Adipose tissue (tissue), 3 donors: Measurements from ENCODE around the gene CADPS. TPM values are rescaled to one million over a fixed set of nuclear protein-coding genes. Genes with fewer than 3 reads are reported as not detected.

Source experiments
- H3K27ac ChIP-seq: one replicate; pipeline ENCODE4 v1.5.1; 2013; ENCODE audit warnings: low read depth, low read length
- WGBS, 3 donors: extraction: QIAGEN DNeasy Blood & Tissue Kit; methylation state at CpG; one replicate each; pipeline ENCODE4 v1.1.7; 2013; 5-methylcytosine and 5-hydroxymethylcytosine counted together
- polyA plus RNA-seq, 3 donors: library from polyadenylated mRNA; stranded (reverse); fragments of 200-250 nt; gene quantifications; one replicate each; pipeline ENCODE4 v1.2.3, GENCODE V29; 2013
- donor health status: healthy with polysubstance abuse.
- donor health status: Bipolar disorder and iron deficiency.
- donor health status: healthy.

Gene CADPS
- polyA plus RNA-seq, 3 donors, result 0.04 to 10.5 TPM; not detected in 1

- 39 to 53% (median 51%) methylated on average over 6 of the region's 6 CpGs for WGBS, 3 donors
- no peak overlapping the region for H3K27ac ChIP-seq
Measured at GRCh38 chr3:62718515-62719320, 156.5 kb downstream of the CADPS start.

- H3K27ac ChIP-seq, result no peak overlapping the region
- WGBS, 3 donors, result 77 to 83% (median 82%) methylated on average over 1 of the region's 1 CpG
Measured at GRCh38 chr3:62718011-62718410, 157.2 kb downstream of the CADPS start.

DNA sequence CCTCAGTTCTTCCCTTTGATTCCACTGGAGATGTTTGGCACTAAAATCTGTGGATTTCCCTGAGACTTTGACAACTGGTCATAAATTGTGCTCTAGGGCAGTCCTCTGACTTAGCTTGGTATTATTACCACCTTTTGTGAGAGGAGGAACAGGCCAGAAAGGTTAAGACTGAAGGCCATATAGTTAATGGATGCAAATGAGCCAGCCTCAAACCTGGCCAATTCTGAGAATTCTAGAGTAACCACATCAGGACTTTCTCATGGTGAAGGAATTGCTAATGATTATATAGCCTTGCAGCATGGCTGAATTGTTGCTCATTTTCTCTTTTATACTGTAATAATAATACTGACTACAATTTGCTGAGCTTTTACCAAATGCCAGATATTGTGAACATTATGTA lies 162.5 kb downstream of the CADPS start:
- H3K27ac ChIP-seq, result no peak overlapping the region

DNA sequence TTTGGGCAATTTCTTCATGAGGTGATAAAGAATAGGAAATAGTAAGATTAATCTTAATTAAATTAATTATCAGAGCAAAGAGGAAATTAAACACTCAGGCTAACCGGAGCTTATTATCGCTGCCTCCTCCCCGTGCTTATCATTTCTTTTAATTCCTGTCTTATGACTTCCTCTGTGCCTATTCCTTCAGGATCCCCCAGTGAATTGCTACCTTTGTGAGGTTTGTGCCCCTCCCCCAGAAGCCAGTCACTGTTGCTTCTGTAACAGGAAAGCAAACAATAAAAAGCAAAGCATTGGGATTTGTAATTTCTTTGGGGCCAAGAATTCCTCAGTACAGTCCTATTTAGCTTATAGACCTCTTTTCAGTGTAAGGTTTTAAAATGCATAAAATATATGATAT lies 164.5 kb downstream of the CADPS start:
- 69 to 84% (median 77%) methylated on average over 3 of the region's 3 CpGs for WGBS, 3 donors

GRCh38 chr3:62708638-62709373 lies 166.4 kb downstream of the CADPS start:
- H3K27ac ChIP-seq, result no peak overlapping the region
- 30 to 33% (median 32%) methylated on average over 5 of the region's 5 CpGs for WGBS, 3 donors

More for the DNA sequence above, 164.5 kb downstream of the CADPS start:
- H3K27ac ChIP-seq, result no peak overlapping the region

- 52 to 69% (median 58%) methylated on average over 2 of the region's 2 CpGs for WGBS, 3 donors
- H3K27ac ChIP-seq, result no peak overlapping the region
Measured at GRCh38 chr3:62705721-62706120, 169.5 kb downstream of the CADPS start.

- H3K27ac ChIP-seq, result no peak overlapping the region
- 59 to 75% (median 72%) methylated on average over 4 of the region's 4 CpGs for WGBS, 3 donors
Measured at GRCh38 chr3:62703451-62704167, 171.6 kb downstream of the CADPS start.

DNA sequence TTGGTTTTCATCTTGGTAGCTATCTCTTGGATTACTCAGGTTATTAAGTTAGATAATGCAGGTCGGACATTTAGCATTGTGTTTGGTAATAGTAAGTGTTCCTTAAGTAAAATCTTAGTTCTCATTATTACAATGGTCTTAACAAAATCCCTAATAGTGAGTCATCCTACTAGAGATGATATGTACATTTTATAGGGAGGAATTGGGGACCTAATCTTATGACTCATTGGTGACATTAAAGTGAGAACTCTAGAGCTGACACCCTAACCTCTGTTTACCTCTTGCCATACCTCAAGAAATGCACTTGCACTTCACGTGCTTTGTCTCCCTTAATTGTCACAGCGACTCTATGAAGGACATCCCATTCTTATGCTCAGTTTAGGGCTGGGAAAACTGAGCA lies 174.9 kb downstream of the CADPS start:
- WGBS, 3 donors, result 73 to 82% (median 78%) methylated on average over 3 of the region's 3 CpGs
- no peak overlapping the region for H3K27ac ChIP-seq

- H3K27ac ChIP-seq, result no peak overlapping the region
- WGBS, 3 donors, result 72 to 75% (median 73%) methylated on average over 7 of the region's 7 CpGs
Measured at GRCh38 chr3:62699728-62700127, 175.5 kb downstream of the CADPS start.

DNA sequence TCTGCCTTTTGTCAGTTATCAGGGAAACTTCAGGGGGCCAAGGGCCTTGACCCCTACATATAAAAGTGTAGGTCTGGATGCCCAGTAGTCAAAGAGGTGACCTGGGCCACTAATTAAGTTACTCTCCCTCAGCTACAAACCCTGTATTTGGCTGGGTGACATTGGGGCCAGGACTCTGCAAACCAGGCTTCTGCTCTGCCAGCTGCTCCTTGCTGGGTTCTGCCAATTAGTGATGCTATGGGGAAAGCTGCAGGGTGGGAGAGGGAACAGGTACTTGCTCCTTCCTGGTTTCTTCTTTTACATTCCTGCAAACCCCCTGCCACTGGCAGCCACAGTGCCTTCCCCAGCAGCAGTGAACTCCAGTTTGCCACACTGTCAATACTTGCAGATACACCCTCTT lies 179.2 kb downstream of the CADPS start:
- no peak overlapping the region for H3K27ac ChIP-seq

DNA sequence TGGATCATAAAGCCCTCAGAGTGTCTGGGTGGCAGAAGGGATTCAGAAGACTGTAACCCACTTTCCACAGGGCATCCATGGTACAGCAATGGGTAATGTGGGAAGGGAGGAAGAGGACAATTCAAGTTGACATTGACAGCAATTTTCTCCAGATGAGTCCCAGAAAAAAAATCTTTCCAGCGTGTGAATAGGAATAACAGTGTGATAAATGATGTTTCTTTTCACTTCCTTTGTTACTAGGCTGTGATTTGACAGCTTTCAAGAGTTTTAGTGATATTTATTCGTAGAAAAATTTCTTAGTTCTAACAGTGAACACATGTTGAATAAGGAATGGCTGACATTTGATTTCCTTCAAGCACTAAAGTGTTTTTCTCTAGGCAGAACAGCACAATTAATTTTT lies 186.4 kb downstream of the CADPS start:
- H3K27ac ChIP-seq, result no peak overlapping the region
- WGBS, 3 donors, result 44 to 49% (median 45%) methylated on average over 2 of the region's 2 CpGs

- no peak overlapping the region for H3K27ac ChIP-seq
- WGBS, 3 donors, result 78 to 83% (median 79%) methylated on average over 2 of the region's 2 CpGs
Measured at GRCh38 chr3:62688050-62688449, 187.2 kb downstream of the CADPS start.

- no peak overlapping the region for H3K27ac ChIP-seq
- WGBS, 3 donors, result 48 to 59% (median 51%) methylated on average over 4 of the region's 4 CpGs
Measured at GRCh38 chr3:62686503-62687294, 188.5 kb downstream of the CADPS start.

DNA sequence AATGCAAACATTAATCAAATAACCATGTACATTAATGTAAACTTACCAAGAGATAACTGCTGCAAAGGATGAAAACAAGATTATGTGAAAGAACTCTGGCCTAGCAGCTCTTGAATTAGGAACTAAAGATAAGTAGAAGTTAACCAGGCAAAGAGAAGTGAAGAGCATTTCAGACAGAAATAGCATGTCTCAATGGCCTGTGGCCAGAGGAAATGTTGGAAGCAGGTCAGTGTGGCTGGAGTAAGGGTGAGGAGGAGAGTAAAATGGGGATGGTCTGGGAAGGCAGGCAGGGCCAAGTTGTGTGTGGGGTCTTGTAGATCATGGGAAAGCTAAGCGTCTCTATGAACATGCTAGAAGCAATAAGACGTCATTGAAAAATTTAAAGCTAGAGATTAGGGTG lies 192.4 kb downstream of the CADPS start:
- 79 to 93% (median 85%) methylated on average over 2 of the region's 2 CpGs for WGBS, 3 donors

GRCh38 chr3:62679988-62680387 lies 195.2 kb downstream of the CADPS start:
- no peak overlapping the region for H3K27ac ChIP-seq
- 77 to 81% (median 78%) methylated on average over 3 of the region's 3 CpGs for WGBS, 3 donors

More for the DNA sequence above, 192.4 kb downstream of the CADPS start:
- H3K27ac ChIP-seq, result no peak overlapping the region

GRCh38 chr3:62678841-62679240 lies 196.4 kb downstream of the CADPS start:
- 65 to 73% (median 67%) methylated on average over 3 of the region's 3 CpGs for WGBS, 3 donors
- no peak overlapping the region for H3K27ac ChIP-seq

DNA sequence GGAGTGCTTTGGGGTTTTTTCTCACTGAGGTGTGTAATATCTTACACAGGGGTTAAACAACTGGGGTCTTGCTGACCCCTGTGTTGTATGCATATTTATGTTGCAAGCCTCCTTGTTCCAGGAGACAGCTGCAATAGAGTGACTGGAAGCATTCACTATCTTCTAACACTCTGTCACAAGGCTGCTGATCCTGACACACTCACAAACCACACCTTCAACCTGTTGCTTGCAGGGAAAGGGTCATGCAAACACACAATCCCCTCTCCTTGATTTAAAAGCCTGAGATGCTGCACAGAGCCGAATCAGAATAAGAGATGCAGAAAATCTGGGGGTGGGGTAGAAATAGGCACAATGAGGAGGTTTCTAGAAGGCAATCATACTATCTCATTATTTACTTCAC lies 197.3 kb downstream of the CADPS start:
- WGBS, 3 donors, result 25 to 54% (median 38%) methylated on average over 1 of the region's 1 CpG
- H3K27ac ChIP-seq, result no peak overlapping the region

- no peak overlapping the region for H3K27ac ChIP-seq
Measured at GRCh38 chr3:62676689-62677271, 198.4 kb downstream of the CADPS start.

More at GRCh38 chr3:62676689-62677271, 198.4 kb downstream of the CADPS start:
- WGBS, 3 donors, result 40 to 65% (median 61%) methylated on average over 3 of the region's 3 CpGs
